ENCODE results near the gene ERGIC1. TPM values are rescaled to one million over a fixed set of nuclear protein-coding genes. Genes with fewer than 3 reads are reported as not detected.

ERGIC1 gene
- total and polyA plus RNA-seq, 2 of the 8 experiments (the other 6 are each of a cell fraction or from before 2014, with no cell fraction given), result 95.3 to 106 TPM

- DNase-seq (ENCODE audit: low read depth in 1 of 2, low spot score in 2 of 2), result no peak
- POLR2A ChIA-PET (ENCODE audit: partially characterized antibody), result no interaction called here
- Histone ChIP-seq H4K5ac (ENCODE audit: insufficient read length, low read depth, low read length) (no peak overlapping the region), H2BK5ac (ENCODE audit: low read depth, low read length) (no peak overlapping the region), H3K4me3 (ENCODE audit: extremely low read depth in 1 of 4, insufficient read depth in 2 of 4, low read depth in 3 of 4, low read length in 4 of 4) (no peak overlapping the region), H4K8ac (ENCODE audit: extremely low read depth, insufficient read depth, low read length) (no peak overlapping the region), H3K79me1 (ENCODE audit: low read depth, low read length) (no peaks in the 10 kb centered on the region), H3K9me3 (ENCODE audit: insufficient read depth in 2 of 2, low read depth in 1 of 2, low read length in 1 of 2) (no peaks in the 10 kb centered on the region), H3K4me1 (replicated peaks in 1 of 4; ENCODE audit: control insufficient read depth in 3 of 4, insufficient read depth in 4 of 4, low read length in 3 of 4) (peaks cover 0 to 3% (median 0%) of the 10 kb centered on the region in 4 experiments; a peak in 1 of 7 replicates), H3K23me2 (ENCODE audit: low read depth, low read length) (no peaks in the 10 kb centered on the region), H3K27ac (ENCODE audit: low read depth, low read length) (no peak overlapping the region), H3K56ac (replicated peaks; ENCODE audit: insufficient read length, low read depth, low read length) (no peak overlapping the region), H3K18ac (ENCODE audit: extremely low read depth, low read length) (no peak overlapping the region; the same call in 1 of the 2 replicates), H4K20me1 (replicated peaks in 1 of 2; ENCODE audit: control insufficient read depth in 1 of 2, insufficient read depth in 2 of 2, low read length in 2 of 2) (no peaks in the 10 kb centered on the region), H3K27me3 (replicated peaks in 1 of 4; ENCODE audit: control insufficient read depth in 3 of 4, extremely low read depth in 1 of 4, insufficient read depth in 3 of 4, low read length in 3 of 4) (peaks cover 0 to 1% (median 0%) of the 10 kb centered on the region in 4 experiments; a peak in 2 of 7 replicates), H3K14ac (ENCODE audit: insufficient read length) (no peak overlapping the region), H3K9ac (replicated peaks in 1 of 4; ENCODE audit: extremely low read depth in 1 of 4, low read depth in 3 of 4, low read length in 3 of 4) (no peak overlapping the region), H2BK12ac (ENCODE audit: low read depth, low read length) (no peak overlapping the region), H3K36me3 (ENCODE audit: control insufficient read depth in 2 of 4, insufficient read depth in 4 of 4, low read length in 3 of 4) (no peaks in the 10 kb centered on the region), H2AK5ac (ENCODE audit: low read depth, low read length) (no peak overlapping the region), H2AFZ (ENCODE audit: low read length) (no peak overlapping the region), H2BK120ac (replicated peaks; ENCODE audit: low read depth, low read length) (no peak overlapping the region), H2BK20ac (ENCODE audit: low read length) (no peak overlapping the region), H3K79me2 (ENCODE audit: control insufficient read depth in 1 of 2, insufficient read depth in 2 of 2, low read length in 2 of 2) (no peaks in the 10 kb centered on the region), H3K4me2 (ENCODE audit: insufficient read depth in 1 of 2, low read depth in 2 of 2, low read length in 2 of 2) (no peak overlapping the region), H3K23ac (ENCODE audit: insufficient read length) (no peak overlapping the region), H2BK15ac (ENCODE audit: low read length) (no peak overlapping the region), H4K91ac (replicated peaks; ENCODE audit: insufficient read length, low read length) (no peak overlapping the region), H3K4ac (replicated peaks; ENCODE audit: insufficient read length, low read depth, low read length) (no peak overlapping the region)
- CTCF ChIA-PET (ENCODE audit: partially characterized antibody), result no interaction called here
- 83% methylated on average over 3 of the region's 3 CpGs; no CpG with 5 or more reads in 1 of the 2 experiments for WGBS, 2 experiments (ENCODE audit: extremely low coverage in 1 of 2, insufficient coverage in 1 of 2, insufficient read length in 1 of 2, insufficient replicate concordance in 2 of 2, low coverage in 1 of 2, low lambda C conversion rate in 2 of 2, missing lambda C conversion rate in 1 of 2)
- TF ChIP-seq TAF1 (IDR thresholded peaks at IDR 0.05; ENCODE audit: low read depth, low read length) (no peak), KDM1A (IDR thresholded peaks at IDR 0.05; ENCODE audit: borderline replicate concordance, low read length) (no peak), JUND (IDR thresholded peaks at IDR 0.05; ENCODE audit: low read length) (no peak), SUZ12 (IDR thresholded peaks at IDR 0.05; ENCODE audit: low read length) (no peak)
- FAIRE-seq, result no peak
Observed at GRCh38 chr5:172819569-172819968, 14.5 kb upstream of the ERGIC1 start.
